T-helper 1 cell treated with Interleukin-12 subunit alpha and Interleukin-12 subunit beta and Interleukin-4 antibody, amounts not matched to agents 30 μg/mL and 1 μg/mL, for 36 hours (primary cell): Measurements from ENCODE around the gene LPGAT1.

Experiments used
- H3K27ac Mint-ChIP-seq: one replicate; pipeline ENCODE4 v1.8.0; 2021; ENCODE audit warnings: mild to moderate bottlenecking, mixed read lengths
- H3K27me3 Mint-ChIP-seq: one replicate; pipeline ENCODE4 v1.8.0; 2021; ENCODE audit warnings: low read depth, mixed read lengths
- H3K36me3 Mint-ChIP-seq: one replicate; pipeline ENCODE4 v1.8.0; 2021; ENCODE audit warnings: low read depth, mixed read lengths
- H3K4me1 Mint-ChIP-seq: one replicate; pipeline ENCODE4 v1.8.0; 2021; ENCODE audit warnings: low read depth, mixed read lengths
- H3K4me3 Mint-ChIP-seq: one replicate; pipeline ENCODE4 v1.8.0; 2021; ENCODE audit warnings: mild to moderate bottlenecking, moderate library complexity, mixed read lengths
- H3K9me3 Mint-ChIP-seq: one replicate; pipeline ENCODE4 v1.8.0; 2021; ENCODE audit warnings: mixed read lengths

The LPGAT1 gene

DNA sequence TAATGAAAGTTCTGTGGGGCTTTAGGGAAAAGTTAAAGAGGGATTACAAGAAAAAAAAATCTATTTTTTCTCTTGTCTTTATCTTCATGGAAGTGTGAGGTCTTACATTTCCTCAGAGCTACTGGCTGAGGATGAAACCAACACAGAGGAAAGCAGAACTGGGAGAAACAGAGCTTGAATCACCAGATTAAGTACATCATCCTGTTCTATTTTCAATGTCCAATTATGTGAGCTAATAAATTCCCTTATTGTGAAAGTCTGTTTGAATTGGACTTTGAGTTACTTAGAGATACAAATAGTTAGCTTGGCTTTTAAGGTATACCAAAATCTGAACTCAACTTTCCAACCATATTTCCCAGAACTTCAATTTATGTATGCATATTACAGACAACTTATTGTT, 69.2 kb downstream of the LPGAT1 start:
- H3K4me1 Mint-ChIP-seq: no peaks in the 10 kb centered on the region
- H3K27me3 Mint-ChIP-seq: no peaks in the 10 kb centered on the region
- peaks cover 5% of the 10 kb centered on the region for H3K9me3 Mint-ChIP-seq
- H3K27ac Mint-ChIP-seq: no peak overlapping the region
- peaks cover 10% of the 10 kb centered on the region for H3K36me3 Mint-ChIP-seq
- no peak overlapping the region for H3K4me3 Mint-ChIP-seq

DNA sequence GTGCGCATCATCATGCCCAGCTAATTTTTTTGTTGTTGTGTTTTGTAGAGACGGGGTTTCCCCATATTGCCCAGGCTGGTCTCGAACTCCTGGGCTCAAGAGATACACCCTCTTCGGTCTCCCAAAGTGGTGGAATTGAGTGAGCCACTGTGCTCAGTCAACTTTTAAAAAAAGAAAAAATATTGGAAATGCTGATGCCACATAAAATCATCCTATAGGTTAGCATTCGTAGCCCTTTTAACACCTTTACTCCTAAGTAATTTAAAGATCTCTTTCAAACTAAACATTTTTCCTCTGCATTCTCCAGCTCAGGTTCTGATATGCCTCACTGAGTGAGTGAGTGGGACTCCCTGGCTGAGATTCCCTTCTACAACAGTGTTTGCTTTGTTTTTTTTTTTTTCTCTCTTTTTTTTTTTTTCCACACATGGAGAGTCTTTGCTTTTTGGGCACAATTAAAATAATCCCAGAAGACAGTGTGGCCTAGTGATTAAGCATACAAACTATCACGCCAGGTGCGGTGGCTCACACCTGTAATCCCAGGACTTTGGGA, 74.0 kb downstream of the LPGAT1 start:
- Mint-ChIP-seq H3K4me1 (no peaks in the 10 kb centered on the region), H3K9me3 (peaks cover 5% of the 10 kb centered on the region), H3K36me3 (peaks cover 5% of the 10 kb centered on the region), H3K4me3 (no peak overlapping the region), H3K27ac (no peak overlapping the region), H3K27me3 (no peaks in the 10 kb centered on the region)

DNA sequence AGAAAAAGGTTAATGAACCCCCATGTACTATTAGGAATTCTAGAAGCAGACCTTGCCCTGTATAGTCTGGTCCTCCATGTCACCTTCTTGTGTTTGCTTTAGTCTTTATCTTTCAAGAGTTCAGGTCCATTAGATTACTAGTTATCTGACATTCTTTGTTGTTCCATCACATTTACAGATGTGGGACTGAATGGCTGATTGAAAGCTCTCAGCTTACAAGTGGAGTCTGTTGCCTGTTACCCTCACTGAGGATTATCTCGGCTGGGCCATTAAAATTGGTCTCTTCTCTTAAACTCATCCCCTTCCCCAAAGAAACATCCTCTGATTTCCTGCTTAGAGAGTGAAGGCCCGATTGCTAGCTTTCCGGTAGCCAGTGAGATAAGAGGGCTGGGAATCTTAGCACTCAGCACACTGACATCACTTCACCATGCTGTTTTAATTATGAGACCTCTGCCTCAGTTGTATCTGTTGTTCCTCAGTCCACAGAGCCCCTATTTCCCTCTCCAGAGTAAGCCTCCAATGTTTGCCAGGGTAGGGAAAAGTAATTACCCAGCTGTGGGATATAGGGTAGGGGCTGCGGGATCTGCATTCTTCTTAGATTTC, 76.8 kb downstream of the LPGAT1 start:
- Mint-ChIP-seq H3K4me3 (no peak overlapping the region), H3K9me3 (peaks cover 5% of the 10 kb centered on the region), H3K36me3 (peaks cover 13% of the 10 kb centered on the region), H3K4me1 (no peaks in the 10 kb centered on the region), H3K27ac (no peak overlapping the region), H3K27me3 (no peaks in the 10 kb centered on the region)

DNA sequence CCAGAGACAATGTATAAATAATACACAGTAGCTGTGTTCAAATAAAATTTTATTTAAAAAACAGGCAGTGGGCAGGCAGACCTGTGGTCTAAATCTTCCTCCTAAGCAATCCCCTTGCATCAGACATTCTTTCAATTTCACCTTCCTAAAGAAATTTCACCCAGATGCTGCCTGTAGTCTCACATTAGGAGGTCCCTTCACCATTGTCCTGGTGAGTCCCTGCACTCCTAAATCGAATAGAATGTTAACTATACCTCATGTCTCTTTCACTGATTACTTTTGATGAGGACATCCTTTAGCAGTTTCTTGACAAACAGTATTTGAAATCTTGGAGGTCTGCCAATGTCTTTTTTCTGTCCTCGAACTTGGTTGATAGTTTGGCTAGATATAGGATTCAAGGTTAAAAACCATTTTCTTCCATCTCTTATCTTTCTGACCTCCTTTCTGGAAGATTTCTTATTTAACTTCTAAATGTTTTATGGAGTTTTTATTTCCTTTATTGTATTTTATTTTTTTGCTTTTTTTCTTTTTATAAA, 77.5 kb downstream of the LPGAT1 start:
- Mint-ChIP-seq H3K4me1 (no peaks in the 10 kb centered on the region), H3K4me3 (no peak overlapping the region), H3K9me3 (peaks cover 3% of the 10 kb centered on the region), H3K27ac (no peak overlapping the region), H3K36me3 (peaks cover 13% of the 10 kb centered on the region), H3K27me3 (no peaks in the 10 kb centered on the region)

DNA sequence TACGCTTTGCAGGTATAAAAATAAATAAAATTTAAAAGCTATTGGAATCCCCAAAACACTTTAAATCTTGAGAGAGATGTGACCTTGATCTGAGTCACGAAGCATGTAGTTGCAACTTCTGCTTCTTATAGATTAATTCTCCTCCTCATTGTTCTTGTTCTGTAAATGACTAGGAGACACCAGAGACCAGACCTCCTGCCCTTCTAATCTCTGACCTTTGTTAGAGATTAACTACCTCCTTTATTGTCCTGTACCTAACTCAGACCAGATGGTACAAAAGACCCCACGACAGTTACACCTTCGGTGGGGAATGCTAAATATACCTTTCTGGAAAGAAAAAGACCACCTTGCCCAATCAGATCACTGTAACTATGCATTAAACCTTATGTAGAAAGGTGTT, 78.2 kb downstream of the LPGAT1 start:
- Mint-ChIP-seq H3K27me3 (no peaks in the 10 kb centered on the region), H3K4me3 (no peak overlapping the region), H3K9me3 (no peaks in the 10 kb centered on the region), H3K36me3 (peaks cover 9% of the 10 kb centered on the region), H3K27ac (no peak overlapping the region), H3K4me1 (no peaks in the 10 kb centered on the region)

DNA sequence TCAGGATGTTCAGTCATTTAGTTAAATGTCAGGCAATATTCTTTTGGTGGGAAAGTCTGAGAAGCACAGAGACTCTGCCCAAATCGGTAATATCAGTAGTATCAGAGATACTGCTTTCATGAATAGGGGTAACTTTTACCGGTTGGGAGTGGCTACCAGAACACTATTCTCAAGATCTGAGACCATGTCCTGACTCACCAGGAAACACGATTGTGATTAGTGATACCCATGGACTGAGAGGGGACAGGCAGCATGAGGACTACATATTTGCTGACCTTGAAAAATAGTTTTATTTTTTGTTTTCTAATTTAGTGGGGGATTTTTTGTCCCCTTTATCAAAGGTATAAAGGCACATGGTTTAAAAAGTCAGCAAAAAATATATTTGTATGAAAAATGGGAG, 79.1 kb downstream of the LPGAT1 start:
- no peak overlapping the region for H3K4me3 Mint-ChIP-seq
- no peak overlapping the region for H3K27ac Mint-ChIP-seq
- no peaks in the 10 kb centered on the region for H3K4me1 Mint-ChIP-seq
- no peaks in the 10 kb centered on the region for H3K27me3 Mint-ChIP-seq
- peaks cover 11% of the 10 kb centered on the region for H3K36me3 Mint-ChIP-seq
- H3K9me3 Mint-ChIP-seq: no peaks in the 10 kb centered on the region

DNA sequence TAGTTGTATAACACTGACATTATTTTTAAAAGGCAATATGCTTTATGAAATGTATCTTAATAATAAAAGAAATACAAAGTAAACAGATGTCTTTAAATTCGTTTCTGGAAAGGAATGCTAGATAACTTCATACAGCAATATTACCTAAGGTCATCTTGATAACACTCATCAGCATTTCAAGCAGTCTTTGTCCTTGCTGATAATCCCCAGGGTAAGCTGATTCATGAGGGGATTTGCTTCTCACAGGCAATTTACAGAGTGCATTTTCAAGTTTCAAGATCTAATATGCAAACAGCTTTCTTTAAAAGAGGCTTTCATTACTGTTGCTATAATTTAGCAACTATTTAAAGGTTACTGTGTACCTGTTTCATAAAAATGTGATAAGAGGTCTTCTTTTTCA, 80.0 kb downstream of the LPGAT1 start:
- Mint-ChIP-seq H3K4me1 (no peaks in the 10 kb centered on the region), H3K27ac (no peak overlapping the region), H3K4me3 (no peak overlapping the region)

DNA sequence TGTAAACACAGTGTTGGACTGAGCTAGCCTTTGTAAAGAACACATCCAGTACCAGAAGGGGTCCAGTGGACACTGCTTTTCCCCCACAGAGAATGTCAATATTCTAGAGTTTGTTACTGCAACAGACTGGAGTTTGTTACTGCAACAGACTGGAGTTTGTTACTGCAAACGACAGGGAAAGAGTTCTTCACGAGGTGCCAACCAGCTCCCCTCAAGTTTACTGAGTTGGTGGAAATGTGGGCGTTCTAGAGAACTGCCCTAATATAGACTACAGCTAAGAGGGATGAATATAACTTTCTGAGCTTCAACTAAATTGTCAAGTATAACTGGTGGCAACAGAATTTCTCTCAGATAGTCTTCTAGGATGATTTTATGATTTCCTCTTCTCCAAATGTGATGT, 81.3 kb downstream of the LPGAT1 start:
- H3K27ac Mint-ChIP-seq: no peak overlapping the region
- H3K27me3 Mint-ChIP-seq: no peaks in the 10 kb centered on the region
- peaks cover 15% of the 10 kb centered on the region for H3K36me3 Mint-ChIP-seq
- no peaks in the 10 kb centered on the region for H3K9me3 Mint-ChIP-seq
- no peaks in the 10 kb centered on the region for H3K4me1 Mint-ChIP-seq
- no peak overlapping the region for H3K4me3 Mint-ChIP-seq

More for the DNA sequence above, 80.0 kb downstream of the LPGAT1 start:
- no peaks in the 10 kb centered on the region for H3K9me3 Mint-ChIP-seq
- H3K36me3 Mint-ChIP-seq: peaks cover 16% of the 10 kb centered on the region
- H3K27me3 Mint-ChIP-seq: no peaks in the 10 kb centered on the region

DNA sequence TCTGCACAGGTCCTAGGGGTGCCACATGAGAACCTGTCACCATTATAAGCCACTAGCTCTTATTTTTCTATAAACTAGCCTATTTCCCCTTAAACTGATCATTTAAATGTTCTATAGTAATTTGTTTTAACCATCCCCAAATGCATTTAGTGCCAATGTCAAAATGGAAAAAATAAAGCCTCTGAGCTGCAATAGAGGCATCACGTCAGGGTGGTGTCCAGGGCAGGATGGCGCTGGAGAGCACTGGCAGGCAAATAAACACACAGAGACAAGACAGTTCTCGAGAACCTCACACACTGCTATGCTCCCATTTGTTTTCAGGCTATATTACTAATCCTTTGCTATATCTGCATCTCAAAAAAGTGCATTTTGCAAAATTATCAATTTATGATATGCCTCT, 81.8 kb downstream of the LPGAT1 start:
- Mint-ChIP-seq H3K9me3 (no peaks in the 10 kb centered on the region), H3K27me3 (no peaks in the 10 kb centered on the region), H3K4me1 (no peaks in the 10 kb centered on the region), H3K27ac (no peak overlapping the region), H3K4me3 (no peak overlapping the region), H3K36me3 (peaks cover 15% of the 10 kb centered on the region)

DNA sequence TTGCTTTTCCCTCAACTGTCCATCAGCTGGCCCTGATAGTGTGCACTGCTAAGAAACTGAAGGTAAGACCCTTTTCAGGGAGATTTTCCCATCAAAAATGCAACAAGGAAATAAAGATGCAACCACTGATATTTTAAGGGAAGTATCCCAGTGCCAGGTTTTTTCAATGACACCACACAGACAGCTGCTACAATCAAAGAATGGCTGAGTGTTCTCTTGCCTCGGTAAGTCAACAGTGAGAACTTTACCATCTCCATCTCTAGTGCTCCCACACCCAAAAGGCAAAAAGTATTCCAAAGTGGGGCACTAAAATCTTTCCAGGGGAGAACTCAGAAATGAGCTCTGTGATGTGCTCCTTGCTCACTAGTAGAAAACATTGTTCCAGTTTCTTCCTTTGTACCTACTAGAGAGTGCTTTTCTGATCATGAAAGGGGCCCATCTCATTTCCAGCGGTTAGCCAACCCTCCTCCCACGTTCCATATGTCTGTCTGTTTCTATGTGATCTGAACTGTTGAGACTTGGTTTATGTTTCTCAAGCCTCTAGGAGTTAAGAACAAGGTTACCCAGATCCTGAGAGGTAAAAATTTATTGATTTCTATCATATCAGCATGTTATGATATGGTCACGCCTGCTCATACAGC, 87.6 kb downstream of the LPGAT1 start:
- H3K4me3 Mint-ChIP-seq: no peak overlapping the region
- peaks cover 7% of the 10 kb centered on the region for H3K36me3 Mint-ChIP-seq
- no peaks in the 10 kb centered on the region for H3K9me3 Mint-ChIP-seq
- H3K4me1 Mint-ChIP-seq: peaks cover 23% of the 10 kb centered on the region
- H3K27me3 Mint-ChIP-seq: no peaks in the 10 kb centered on the region
- no peak overlapping the region for H3K27ac Mint-ChIP-seq

DNA sequence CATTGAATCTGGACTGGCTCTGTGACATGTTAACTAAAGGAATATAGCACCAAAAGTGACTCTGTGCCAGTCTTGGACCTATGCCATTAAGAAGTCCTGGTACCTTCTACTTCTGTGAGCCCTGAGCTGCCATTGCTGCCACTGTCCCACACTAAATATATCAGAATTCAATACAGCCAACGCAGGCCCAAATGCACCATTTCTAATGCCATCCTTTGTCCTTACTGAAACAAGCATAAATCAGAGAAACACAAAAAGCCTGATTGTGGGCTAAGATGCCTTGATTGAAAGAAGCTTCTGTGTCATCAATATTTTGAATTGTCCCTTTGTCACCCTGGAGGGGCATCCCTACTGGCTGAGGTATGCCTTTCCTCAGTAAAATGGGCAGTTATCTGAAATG, 88.3 kb downstream of the LPGAT1 start:
- no peaks in the 10 kb centered on the region for H3K9me3 Mint-ChIP-seq
- peaks cover 24% of the 10 kb centered on the region for H3K4me1 Mint-ChIP-seq
- no peak overlapping the region for H3K27ac Mint-ChIP-seq

DNA sequence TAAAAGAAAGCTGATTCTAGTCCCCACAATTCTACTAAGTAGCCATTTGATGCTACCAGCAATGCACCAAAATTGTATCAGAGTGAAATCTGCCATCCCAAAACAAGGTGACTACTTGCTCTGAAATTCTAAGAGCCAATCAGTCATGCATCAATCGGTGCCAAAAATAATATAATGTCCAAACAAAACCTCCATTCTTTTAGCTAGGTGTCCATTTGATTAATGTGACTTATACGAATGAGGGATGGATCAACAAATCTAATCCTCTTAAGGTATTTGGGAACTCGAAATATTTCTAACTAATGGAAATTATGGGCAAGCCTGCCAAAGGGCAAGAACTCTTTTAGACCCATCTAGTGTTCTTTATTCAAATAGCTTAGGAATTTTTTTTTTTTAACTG, 88.8 kb downstream of the LPGAT1 start:
- Mint-ChIP-seq H3K36me3 (peaks cover 5% of the 10 kb centered on the region), H3K9me3 (no peaks in the 10 kb centered on the region), H3K4me3 (no peak overlapping the region), H3K27ac (no peak overlapping the region), H3K4me1 (peaks cover 24% of the 10 kb centered on the region), H3K27me3 (no peaks in the 10 kb centered on the region)

More for the DNA sequence above, 88.3 kb downstream of the LPGAT1 start:
- no peaks in the 10 kb centered on the region for H3K27me3 Mint-ChIP-seq
- no peak overlapping the region for H3K4me3 Mint-ChIP-seq
- peaks cover 7% of the 10 kb centered on the region for H3K36me3 Mint-ChIP-seq

DNA sequence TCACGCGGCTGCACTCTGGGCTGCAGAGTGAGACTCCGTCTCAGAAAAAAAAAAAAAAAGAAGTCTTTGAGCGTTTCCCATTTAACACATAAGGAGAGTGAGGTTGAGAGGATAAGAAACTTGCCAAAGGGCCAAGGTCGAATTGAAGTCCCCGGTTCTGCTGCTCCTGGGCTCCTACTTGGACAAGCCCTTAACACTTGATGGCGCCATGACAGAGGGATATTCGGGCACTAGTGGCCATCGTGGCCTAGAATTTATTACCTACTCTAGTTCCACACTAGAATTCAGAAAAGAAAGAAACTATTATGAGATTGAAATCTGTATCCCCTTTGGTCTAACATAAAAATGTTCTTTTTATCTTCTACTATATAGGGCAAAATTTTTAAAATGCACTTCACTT, 89.4 kb downstream of the LPGAT1 start:
- H3K36me3 Mint-ChIP-seq: peaks cover 3% of the 10 kb centered on the region
- no peaks in the 10 kb centered on the region for H3K27me3 Mint-ChIP-seq
- H3K4me1 Mint-ChIP-seq: peaks cover 24% of the 10 kb centered on the region
- no peak overlapping the region for H3K27ac Mint-ChIP-seq
- H3K4me3 Mint-ChIP-seq: no peak overlapping the region
- no peaks in the 10 kb centered on the region for H3K9me3 Mint-ChIP-seq

DNA sequence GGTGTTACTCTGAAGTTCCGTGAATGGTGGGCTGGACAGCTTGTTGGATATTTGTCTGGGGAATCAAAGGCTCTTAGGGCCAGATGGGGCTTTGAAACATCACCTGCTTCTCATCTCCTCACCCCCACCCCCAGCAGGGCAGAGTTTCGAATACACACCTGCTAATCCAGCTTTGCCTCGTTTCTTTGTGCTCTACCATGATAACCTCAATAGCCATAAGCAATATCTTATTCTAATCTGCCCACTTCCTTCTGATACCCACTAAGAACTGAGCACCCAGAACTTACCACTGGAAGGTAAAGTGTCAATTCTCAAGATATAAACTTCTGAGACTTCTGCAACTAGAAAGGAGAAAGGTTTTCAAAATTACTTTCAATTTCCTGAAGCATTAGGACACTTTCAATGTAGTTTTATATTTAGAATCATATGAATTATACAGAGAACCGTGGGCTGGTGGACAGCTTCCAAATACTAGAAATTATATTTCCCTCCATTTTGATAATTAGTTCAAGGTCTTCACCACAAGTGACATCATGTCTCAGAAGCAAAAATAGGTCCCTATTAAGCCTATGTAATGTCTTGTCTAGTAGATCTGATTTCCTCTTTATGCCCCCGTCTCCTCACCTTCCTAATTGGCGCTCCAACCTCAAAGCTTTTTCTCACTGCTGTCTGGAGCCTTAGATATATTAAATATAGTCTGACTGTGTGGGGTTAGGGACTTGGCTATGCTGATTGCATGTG, 90.7 kb downstream of the LPGAT1 start:
- Mint-ChIP-seq H3K36me3 (no peaks in the 10 kb centered on the region), H3K27me3 (no peaks in the 10 kb centered on the region), H3K4me3 (no peak overlapping the region), H3K4me1 (peaks cover 24% of the 10 kb centered on the region), H3K27ac (no peak overlapping the region), H3K9me3 (no peaks in the 10 kb centered on the region)
